NCI-H748 treated with DMSO at 0.1 percent for 48 hours (cell line): ENCODE data around the gene C1orf21.
A peak's percentile ranks its signal among the peaks of the same experiment; 100 is the strongest.
"Not testable (repeated sequence)": the region's sequence is repeated elsewhere in the genome, so short reads cannot be mapped to it uniquely, and the experiment has no call there.

ENCODE experiments used
- DNase-seq: peaks from one replicate; lab custom pipeline; 2025; lab: John Stamatoyannopoulos, UW

The C1orf21 gene

DNA sequence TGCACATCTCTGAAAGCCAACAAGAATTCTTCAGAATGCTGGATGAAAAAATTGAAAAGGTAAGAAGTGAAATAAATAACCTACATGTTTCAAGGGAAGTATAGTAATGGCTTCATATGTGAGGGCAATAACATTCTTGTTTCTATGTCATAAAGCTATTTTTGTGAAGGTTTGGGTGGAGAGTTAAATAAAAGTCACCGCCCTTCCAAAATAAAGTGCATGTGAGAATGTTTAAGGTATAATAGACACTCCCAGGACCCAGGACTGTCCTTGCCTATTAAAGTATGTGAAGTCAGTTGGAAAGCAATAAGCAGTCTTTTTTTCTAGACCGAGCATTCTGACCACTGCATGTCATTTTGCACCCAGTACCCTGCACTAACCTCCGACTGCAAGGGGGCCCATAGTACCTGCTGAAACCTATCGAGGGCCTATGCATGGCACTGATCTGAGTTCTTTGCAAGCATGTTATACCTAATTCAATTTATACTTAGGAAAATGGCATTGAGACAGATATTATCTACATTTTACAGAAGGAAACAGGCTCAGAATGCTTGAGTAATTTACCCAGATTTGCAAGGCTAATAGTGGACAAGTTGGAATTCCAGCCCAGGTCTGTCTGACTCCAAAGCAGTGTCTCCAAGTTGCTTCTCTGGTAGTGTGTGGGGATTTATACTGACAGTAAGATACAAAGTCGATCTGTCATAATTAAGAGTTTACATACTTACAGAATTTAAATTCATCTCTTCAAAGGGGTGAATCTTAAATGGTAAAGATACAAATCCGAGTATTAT is 211.8 kb downstream of the C1orf21 start:
- no peak for DNase-seq

DNA sequence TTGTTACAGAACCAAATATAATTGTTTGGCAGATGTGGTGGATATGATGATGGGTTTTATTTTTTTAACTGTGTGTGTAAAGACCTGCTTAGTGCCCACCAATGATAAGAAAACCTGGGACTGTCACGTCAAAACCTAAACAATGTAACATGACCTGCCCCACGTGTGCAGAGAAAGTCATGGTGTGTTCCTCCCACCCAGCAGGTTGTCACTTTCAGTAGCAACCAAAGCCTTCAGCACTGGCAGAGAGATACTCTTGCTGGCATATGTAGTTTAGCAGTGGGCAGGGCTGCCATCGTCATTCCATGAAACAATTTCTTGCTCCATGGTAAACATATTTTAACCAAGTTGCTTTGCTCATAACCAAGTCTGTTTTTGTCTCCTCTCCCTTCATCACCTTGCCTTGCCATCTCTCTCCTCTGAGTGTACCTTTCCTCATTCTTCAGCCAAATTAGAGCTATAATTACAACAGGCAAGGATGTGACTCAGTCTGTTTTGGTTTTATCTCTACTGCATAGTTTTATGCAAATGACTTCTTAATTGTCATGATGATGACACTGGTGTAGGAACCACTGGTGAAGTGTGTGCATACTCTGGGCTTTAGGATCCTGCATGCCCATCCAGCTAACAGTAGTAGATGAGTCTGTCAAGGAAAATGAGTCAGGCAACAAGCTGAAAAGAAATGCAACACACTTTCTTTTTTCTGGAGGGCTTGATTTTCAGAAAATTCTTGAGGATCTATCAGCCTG is 217.5 kb downstream of the C1orf21 start:
- DNase-seq = no peak

DNA sequence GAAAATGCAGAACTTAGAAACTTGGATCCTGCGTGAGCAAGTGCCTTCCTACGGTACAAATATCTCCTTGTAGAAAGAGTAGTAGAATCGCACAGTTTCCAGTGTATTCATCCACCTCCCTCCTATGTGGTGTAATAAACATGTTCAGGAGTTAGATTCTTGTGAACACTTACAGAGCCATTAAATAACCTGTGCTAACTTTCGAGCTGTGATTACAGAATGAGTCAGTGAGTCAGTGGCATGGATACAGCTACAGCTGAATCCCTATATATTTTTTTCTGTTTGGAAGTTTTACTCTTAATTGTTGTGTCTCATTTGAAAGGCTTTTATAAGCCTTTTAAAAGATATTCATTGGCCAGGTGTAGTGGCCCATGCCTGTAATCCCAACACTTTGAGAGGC is 219.1 kb downstream of the C1orf21 start:
- DNase-seq = no peak

DNA sequence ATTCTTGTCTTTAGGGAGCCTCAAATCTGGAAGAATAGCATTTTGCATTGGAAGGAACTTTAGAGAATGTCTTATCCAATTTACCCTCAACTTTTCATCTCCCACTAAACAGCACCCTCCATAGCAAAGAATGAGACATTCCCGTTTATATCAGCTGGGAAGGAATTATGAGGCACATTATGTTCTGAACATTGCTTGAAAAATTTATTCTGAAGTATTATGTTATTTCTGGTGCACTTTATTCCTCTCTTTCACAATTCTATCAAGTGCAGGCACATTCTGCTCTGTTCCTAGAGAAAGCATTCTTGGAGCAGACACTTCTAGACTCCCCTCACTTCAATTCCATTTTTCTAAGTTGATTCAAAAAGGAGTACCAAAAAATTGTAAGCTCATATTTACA is 220.0 kb downstream of the C1orf21 start:
- DNase-seq = no peak

DNA sequence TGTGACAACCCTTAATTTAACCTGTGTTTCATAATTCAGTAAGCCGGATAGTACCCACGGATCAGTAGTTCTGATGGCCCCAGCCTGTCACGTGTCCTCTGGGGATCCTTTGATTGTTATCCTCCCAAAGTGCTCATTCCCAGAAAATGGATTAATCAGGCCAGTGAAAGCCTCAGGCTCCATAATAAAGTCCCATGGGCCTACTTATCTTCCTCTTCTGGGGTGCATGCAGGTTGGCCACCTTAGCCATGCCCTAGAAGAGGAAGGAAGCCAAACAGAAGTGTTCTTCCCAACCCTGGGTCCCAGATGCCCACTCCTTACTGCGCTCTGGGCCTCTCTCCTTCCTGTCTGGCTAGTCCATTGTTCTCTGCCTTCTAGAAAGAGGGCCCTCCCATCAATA is 221.8 kb downstream of the C1orf21 start:
- no peak for DNase-seq

DNA sequence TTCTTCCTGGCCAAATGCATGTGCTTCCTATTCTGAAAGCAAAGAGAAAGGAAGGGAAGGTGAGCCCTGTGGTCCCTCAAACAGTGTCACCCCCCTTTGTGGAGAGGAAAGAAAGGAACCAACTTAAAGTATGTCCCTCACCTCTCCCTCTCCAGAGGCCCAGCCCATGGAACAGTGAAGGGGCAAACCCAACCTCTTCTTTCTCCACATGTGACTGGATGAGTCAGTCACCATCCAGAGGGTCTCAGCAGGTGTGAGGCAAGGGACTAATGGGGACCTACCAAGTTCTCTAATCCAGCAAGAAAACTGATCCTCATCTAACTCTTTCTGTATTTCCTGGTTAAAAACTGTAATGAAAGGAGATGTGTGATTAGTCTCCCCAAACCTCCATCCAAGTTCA is 222.2 kb downstream of the C1orf21 start:
- DNase-seq = no peak

DNA sequence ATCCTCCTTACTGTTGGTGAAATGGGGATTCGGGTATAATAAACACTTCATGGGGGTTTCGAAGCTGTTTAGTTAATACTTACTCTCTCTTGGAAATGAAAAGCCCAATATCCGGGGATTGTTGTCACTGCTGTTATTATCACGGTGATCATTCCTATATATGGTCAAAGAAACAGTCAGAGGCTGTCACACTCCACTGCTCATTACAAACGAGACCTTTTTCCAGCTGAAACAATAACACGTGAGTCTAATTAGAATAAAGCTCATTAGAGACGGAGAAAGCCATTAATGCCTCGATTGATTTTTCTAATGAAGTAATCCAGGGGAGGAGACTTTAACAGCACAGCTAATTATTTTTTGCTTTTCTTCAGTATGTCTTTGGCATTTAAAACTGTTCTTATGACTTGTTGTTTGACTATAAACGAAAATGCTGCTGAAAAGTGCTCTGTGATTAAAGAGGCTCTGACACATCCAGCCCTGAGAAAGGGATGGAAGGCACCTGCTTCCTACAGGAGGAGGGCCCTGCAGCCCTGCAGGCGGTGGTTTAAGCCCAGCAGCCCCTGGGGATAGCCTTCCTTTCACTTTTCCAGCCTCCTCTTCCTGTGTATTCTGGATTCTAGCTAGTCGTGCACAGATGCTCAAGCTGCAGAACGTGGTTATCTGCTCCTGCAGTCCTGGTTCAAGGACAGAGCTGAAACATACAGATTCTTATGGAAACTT is 224.2 kb downstream of the C1orf21 start:
- peak; percentile 9 for DNase-seq

DNA sequence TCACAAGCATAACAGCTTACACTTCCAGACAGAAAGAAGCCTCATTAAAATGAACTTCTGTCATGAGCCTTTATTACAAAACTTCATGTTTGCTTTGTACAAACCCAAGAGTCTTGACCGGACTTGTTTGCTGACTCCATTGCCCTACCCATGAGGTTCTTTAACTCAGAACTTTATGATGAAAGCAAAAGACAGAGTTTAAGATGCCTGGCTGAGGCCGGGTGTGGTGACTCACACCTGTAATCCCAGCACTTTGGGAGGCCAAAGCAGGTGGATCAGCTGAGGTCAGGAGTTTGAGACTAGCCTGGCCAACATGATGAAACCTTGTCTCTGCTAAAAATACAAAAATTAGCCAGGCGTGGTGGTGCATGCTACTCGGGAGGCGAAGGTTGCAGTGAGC is 225.4 kb downstream of the C1orf21 start:
- DNase-seq = not testable (repeated sequence)

DNA sequence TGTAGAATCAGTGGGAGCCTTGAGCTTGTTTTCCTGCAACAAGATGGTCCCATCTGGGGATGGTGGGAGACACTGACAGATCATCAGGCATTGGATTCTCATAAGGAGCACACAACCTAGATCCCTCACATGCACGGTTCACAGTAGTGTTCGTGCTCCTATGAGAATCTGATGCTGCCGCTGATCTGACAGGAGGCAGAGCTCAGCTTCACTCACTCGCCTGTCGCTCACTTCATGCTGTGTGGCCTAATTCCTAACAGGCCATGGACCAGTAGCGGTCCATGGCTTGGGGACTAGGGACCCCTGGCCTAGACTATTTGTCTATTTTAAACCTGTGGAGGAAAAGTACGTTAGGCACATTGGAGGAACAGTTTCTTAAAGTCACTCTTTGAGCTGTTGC is 227.8 kb downstream of the C1orf21 start:
- DNase-seq = no peak

DNA sequence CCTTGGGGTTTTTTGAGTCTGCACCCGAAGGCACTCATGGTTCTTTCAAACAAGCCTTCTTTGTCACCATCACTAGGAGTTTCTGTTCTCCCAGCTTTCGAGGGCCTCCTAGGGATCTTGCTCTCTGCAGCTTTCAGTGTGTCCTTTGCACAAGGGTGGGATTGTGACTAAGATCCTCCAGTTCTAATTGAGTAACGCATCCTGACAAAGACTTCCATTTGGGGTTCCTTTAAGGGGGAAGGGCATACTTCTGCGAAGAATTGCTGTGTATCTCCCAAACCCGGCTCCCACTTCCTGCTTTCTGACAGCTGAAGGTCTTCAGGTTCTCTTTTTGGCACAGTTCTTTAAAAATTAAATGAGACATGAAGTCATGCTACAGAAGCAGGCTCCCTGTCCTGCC is 228.5 kb downstream of the C1orf21 start:
- DNase-seq = no peak

DNA sequence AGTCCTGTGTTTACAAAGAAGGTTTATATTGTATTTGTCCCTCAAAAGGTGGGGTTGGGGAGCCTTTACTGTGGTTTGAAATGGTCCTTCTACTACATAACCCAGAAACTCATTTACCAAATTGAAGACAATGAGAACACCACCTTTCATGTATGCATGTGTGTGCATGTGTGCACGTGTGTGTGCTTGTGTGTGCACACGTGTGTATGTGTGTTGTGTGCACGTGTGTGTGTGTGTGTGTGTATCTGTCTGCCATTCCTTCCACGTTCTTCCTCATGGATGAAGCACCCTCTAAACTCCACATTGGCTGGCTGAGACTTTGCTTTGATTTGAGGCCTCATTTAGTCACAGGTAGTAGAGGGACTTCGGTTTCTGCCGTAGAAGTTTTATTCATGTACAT is 229.7 kb downstream of the C1orf21 start:
- DNase-seq = no peak

DNA sequence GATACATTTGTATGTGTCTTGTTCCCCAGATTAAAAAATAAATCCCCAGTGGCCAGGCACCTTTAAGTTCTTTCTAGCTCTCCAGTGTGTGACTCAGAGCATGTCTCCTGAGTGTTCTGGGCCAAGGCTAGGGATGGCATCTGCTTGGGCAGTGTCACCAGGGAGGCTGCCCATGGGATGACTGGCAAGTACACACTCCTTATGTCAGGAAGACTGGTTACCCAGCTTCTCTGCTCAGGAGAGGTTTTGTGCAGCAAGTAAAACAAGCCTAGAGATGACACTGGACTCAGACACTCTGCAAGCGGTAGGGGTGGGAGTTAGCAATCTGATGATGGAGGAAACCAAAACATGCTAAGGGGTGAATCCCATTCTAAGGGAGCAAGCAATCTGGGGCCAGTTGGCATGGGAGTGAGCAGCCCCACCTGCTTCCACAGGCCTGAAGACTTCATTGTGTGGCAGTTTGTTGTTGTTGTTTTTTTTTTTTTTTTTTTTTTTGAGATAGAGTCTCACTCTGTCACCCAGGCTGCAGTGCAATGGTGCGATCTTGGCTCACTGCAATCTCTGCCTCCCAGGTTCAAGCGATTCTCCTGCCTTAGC is 230.7 kb downstream of the C1orf21 start:
- no peak for DNase-seq

DNA sequence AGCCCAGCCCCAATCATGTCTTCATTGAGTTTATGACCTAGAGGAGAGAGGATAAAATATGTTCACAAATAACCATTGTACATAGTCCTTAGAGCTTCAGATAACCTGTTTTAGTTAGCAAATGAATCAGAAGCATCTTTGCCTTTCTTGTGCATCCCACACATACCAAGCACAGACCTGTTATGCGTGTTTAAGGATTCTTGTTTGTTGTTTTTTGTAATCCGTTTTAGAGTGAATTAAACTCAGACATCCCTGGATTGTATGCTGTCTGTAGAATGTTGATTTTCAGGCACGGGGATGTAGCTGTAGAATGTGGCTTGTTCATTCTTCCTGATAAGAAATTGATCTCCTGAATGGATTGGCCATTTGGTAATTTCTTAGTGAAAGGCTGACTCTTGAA is 232.0 kb downstream of the C1orf21 start:
- DNase-seq = no peak

DNA sequence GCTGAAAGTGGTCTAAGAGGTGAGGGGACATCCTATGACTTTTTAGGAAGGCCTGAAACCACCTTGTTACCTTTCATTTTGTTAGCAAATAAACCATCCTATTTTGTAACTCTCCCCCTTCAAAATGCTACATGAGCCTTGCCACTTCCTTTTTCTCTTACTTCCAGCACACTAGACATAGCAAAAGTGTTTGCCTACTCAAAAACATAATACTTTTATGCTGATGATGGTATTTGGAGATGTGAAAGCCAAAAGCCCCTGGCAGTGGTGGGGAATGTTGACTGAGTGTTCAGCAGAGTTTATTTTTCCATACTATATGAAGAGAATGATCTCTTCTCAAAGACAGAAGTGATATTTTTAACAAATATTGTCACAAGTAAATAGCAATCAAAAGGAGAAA is 233.6 kb downstream of the C1orf21 start:
- DNase-seq = no peak

DNA sequence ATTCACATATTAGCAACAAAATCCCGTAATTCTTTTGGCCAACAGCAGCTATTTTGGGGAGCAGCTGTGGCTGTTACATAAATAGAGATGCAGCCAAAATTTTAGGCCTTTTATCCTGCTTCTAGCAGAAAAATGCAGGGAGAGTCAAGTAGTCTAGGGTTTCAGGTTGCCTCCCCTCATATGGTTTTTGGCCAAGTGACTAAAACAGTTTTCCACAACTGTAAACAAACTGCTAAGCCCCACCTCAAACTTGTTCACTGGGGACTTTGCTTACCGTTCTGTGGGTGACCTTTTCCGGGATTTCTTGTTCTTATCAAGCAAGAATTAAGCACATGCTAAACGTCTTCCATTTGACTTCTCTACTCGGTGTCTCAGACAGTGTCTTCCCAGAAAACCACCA is 234.4 kb downstream of the C1orf21 start:
- no peak for DNase-seq

DNA sequence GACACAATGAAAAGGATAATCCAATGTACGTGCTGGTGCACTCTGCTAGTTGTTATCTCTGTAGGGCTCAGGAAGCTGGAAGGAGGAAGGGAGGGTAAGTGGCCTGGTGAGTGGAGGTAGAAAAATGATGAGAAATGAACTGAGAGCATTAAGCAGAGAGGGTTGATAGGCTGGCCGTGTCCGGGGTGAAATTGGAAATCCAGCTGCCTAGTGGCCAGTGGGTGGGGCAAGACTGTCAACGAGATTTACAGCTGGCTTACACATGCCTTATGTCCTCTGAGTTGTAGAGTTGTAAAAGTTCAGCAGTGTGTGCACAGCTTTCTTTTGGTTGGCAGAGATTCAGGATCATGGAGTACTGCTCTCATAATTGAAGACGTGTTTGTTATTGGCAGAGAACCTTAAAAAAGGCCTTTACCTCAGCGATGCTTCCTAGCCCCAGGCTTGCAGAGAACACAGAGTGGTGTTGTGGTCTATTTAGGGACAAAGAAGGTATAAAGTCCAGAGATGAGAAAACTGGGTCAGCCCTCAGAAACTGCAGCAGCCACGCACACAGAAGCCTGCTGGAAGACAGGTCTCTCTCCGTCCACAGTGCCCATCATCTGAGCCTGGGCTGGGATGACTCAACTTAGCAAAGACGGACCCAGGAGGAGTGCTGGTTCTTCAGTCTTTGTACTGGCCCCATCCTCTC is 235.5 kb downstream of the C1orf21 start:
- DNase-seq = no peak

DNA sequence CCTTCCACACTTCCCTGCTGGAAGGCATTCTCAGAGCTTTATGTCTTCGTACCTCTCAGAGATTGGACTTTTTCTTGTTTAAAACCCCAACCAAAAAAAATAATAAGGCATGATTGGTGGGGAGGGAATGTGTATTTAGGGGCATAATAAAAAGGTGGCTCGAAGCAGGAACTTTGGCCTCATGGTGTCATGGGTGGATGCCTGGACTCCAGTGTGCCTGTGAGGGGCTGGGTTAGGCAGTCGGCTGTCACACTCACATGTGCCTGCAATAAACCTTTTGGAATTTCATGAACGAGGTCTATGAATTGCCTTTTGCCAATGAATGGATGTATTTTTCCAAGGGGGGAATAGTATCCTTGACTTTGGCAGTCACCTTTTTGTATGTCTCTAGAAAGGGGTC is 236.6 kb downstream of the C1orf21 start:
- no peak for DNase-seq

DNA sequence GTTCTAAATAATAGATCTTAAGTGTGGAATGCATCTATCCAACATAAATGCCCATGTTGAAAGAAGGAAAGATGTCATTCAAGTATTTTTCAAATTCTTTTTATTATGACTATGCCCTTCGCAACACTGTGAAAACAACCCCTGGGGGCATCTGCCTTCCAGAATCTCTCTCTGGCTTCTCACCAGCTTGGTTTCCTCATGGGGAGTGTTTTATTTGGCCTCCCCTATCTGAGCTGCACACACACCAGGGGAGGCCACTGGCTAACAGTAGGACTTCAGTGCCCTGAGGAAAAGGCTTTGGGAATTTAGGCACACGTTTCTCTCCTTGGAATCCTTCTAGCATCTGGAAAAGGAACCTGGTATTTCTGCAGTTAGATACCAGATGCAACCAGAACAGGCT is 237.2 kb downstream of the C1orf21 start:
- no peak for DNase-seq

DNA sequence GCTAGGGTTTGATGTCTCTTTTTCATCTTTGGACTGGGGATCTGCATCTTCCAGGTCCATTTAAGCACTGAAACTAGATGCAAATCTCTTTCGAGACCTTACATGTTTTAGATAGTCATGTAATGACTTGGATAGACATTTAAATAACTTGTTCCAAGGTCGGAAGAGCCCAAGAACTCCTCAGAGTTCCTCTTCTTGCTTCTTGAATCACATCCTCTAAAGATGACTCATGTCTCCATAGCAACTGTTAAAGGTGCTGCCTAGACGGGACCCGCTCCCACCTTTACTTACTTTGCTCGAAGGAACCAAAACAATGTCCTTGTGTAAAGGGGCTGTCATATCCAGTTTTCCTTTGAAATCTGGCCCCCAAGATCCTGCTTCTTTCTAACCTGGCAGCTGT is 237.8 kb downstream of the C1orf21 start:
- DNase-seq = no peak

DNA sequence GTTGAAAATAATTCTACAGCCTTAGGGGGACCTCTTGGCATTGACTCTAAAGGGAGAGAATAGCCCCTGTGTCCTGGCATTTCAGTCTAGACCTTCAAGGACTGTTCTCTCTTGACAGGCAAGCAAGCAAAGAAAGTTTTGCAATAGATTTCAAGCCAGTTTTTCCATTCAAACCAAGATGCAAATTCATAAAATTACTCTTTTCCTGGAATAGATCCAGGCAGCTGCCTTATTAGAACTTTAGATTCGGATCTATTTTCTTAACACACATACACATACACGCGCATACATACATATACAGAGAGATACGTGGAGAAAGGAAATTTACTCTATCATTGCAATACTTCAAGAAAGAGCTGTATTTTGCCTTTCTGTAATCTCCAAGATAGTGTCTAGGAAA is 238.4 kb downstream of the C1orf21 start:
- no peak for DNase-seq

DNA sequence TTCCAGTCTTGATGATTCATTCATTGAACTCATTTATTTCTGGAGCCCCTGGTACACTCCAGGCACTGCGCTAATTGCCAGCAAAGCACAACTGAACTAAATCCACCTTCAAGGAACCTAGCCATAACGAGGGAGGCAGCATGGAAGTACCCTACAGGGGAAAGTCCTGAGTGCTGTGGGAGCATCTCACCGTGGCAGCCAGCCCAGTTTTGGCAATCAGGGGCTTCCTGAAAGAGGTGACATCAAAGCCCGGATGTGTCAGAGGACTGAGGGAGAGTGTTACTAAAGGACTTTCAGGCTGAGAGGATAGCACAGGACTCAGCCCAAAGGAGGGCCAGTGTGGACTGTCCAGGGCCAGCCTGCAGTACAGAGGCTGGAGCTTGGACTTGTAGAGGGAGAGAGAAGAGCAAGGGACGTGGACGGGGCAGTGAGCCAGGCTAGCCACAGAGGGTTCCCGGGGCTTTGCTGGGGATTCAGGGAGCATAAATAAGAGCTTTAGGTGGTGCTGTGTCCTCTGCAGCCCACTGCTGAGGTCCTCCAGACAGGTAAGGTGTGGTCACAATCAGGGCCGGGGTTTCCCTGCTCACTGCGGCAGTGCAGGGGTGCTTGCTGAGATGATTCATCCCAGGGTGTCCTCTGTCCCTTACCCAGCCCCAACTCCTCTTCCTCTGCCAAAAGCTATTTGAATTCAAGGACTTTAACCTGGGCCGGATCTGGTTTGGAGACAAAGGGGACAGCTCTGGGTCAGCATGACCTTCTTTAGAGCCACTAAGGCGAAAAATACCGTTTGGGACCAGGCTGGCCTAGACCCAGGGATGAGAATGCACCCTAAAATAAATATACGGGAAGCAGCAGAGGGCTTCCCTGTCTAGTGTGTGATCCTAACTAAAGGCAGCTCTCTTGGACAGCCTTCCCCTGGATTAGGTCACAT is 239.5 kb downstream of the C1orf21 start:
- DNase-seq = no peak
